Measurements from ENCODE around the gene GJB5.
"Not testable (repeated sequence)": the region's sequence is repeated elsewhere in the genome, so short reads cannot be mapped to it uniquely, and the experiment has no call there.

The GJB5 gene

GRCh38 chr1:34726861-34727260 is 28.0 kb upstream of the GJB5 start:
- no peak overlapping the region for H3K4me3 ChIP-seq (ENCODE audit: insufficient read depth, low read length, poor library complexity, severe bottlenecking)
- H3F3A ChIP-seq (ENCODE audit: insufficient read depth), result no peaks in the 10 kb centered on the region
- H4K20me1 ChIP-seq (ENCODE audit: low read depth, low read length), result no peaks in the 10 kb centered on the region
- H3K36me3 ChIP-seq (ENCODE audit: low read length), result no peaks in the 10 kb centered on the region
- TF ChIP-seq EZH2phosphoT487 (conservative IDR thresholded peaks at IDR 0.05; ENCODE audit: low read length) (no peak), CTCF (IDR thresholded peaks at IDR 0.05; ENCODE audit: insufficient read depth, low read length, poor library complexity, severe bottlenecking) (no peak)
- no peak overlapping the region for H3K9ac ChIP-seq (ENCODE audit: low read length)
- no peaks in the 10 kb centered on the region for H3K79me2 ChIP-seq (ENCODE audit: insufficient read depth, low read length)
- no peak overlapping the region for H3K4me2 ChIP-seq (ENCODE audit: low read depth, low read length, poor library complexity, severe bottlenecking)
- H3K9me2 ChIP-seq (replicated peaks; ENCODE audit: insufficient read depth, low read length), result no peaks in the 10 kb centered on the region
- no peak overlapping the region for H3K27ac ChIP-seq (ENCODE audit: low read depth, low read length)
- no peaks in the 10 kb centered on the region; the same call in 1 of the 2 replicates for H3K27me3 ChIP-seq (ENCODE audit: low read length)
- H3K9me3 ChIP-seq (ENCODE audit: insufficient read depth, low read length), result no peaks in the 10 kb centered on the region
- H2AFZ ChIP-seq (ENCODE audit: low read depth, low read length, severe bottlenecking), result no peak overlapping the region

DNA sequence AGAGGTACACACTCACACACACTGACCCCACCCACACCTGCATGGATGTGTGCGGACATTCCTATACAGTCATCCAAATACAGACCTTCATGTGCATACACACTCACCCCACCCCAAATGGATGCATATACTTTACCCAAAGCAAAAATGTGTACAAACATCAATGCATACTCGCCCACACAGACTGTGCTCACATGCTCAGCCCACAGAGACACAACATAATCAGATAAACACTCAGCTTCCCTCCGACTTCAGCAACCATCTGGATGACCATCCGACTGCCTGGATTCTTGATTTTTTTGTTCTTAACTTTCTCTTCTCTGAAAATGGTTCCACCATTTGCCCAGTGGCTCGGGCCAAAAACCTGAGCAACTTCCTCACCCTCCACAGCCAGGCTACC is 24.4 kb upstream of the GJB5 start:
- no peaks in the 10 kb centered on the region for H3K79me2 ChIP-seq (ENCODE audit: insufficient read depth, low read length)
- H3F3A ChIP-seq (ENCODE audit: insufficient read depth), result no peaks in the 10 kb centered on the region
- no peak overlapping the region for H2AFZ ChIP-seq (ENCODE audit: low read depth, low read length, severe bottlenecking)
- H3K36me3 ChIP-seq (ENCODE audit: low read length), result no peaks in the 10 kb centered on the region
- H4K20me1 ChIP-seq (ENCODE audit: low read depth, low read length), result no peaks in the 10 kb centered on the region
- no peak overlapping the region for H3K4me2 ChIP-seq (ENCODE audit: low read depth, low read length, poor library complexity, severe bottlenecking)
- no peak overlapping the region for H3K9ac ChIP-seq (ENCODE audit: low read length)
- TF ChIP-seq EZH2phosphoT487 (conservative IDR thresholded peaks at IDR 0.05; ENCODE audit: low read length) (no peak), CTCF (IDR thresholded peaks at IDR 0.05; ENCODE audit: insufficient read depth, low read length, poor library complexity, severe bottlenecking) (no peak)
- H3K27me3 ChIP-seq (ENCODE audit: low read length), result no peaks in the 10 kb centered on the region; the same call in 1 of the 2 replicates
- H3K9me2 ChIP-seq (replicated peaks; ENCODE audit: insufficient read depth, low read length), result no peaks in the 10 kb centered on the region
- H3K27ac ChIP-seq (ENCODE audit: low read depth, low read length), result no peak overlapping the region
- no peaks in the 10 kb centered on the region for H3K9me3 ChIP-seq (ENCODE audit: insufficient read depth, low read length)
- H3K4me3 ChIP-seq (ENCODE audit: insufficient read depth, low read length, poor library complexity, severe bottlenecking), result no peak overlapping the region

- not testable (repeated sequence) for H3K27me3 ChIP-seq (ENCODE audit: low read length); H3K4me2 ChIP-seq (ENCODE audit: low read depth, low read length, poor library complexity, severe bottlenecking); H3K79me2 ChIP-seq (ENCODE audit: insufficient read depth, low read length); H2AFZ ChIP-seq (ENCODE audit: low read depth, low read length, severe bottlenecking); H3K9me3 ChIP-seq (ENCODE audit: insufficient read depth, low read length); H3F3A ChIP-seq (ENCODE audit: insufficient read depth); H3K9ac ChIP-seq (ENCODE audit: low read length); H3K27ac ChIP-seq (ENCODE audit: low read depth, low read length); H3K9me2 ChIP-seq (replicated peaks; ENCODE audit: insufficient read depth, low read length); H4K20me1 ChIP-seq (ENCODE audit: low read depth, low read length); H3K4me3 ChIP-seq (ENCODE audit: insufficient read depth, low read length, poor library complexity, severe bottlenecking); H3K36me3 ChIP-seq (ENCODE audit: low read length)
Observed at GRCh38 chr1:34732831-34733230, 22.0 kb upstream of the GJB5 start.

DNA sequence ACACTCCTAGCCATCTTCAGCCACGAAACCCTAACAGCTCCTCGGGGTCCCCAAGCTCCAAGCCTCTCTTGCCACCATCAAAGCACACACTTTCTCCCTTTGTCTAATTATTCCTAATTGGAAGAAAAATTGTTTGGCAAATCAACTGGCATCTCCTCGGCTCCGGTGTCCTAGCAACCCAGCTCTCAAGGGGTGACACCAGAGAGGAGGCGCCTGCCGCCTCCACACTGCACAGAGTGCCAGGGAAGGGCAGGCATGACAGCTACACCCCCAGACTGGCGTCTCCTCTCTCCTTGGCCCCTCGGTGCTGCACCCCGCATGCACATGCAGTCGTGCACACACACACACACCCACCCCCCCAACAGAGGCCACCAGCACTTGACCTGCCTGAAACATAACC is 18.2 kb upstream of the GJB5 start:
- H3K79me2 ChIP-seq (ENCODE audit: insufficient read depth, low read length), result no peaks in the 10 kb centered on the region
- H2AFZ ChIP-seq (ENCODE audit: low read depth, low read length, severe bottlenecking), result no peak overlapping the region
- no peak overlapping the region for H3K4me3 ChIP-seq (ENCODE audit: insufficient read depth, low read length, poor library complexity, severe bottlenecking)
- no peaks in the 10 kb centered on the region for H3K9me3 ChIP-seq (ENCODE audit: insufficient read depth, low read length)
- no peaks in the 10 kb centered on the region for H4K20me1 ChIP-seq (ENCODE audit: low read depth, low read length)
- no peaks in the 10 kb centered on the region for H3K27me3 ChIP-seq (ENCODE audit: low read length)
- H3K9ac ChIP-seq (ENCODE audit: low read length), result no peak overlapping the region
- no peak overlapping the region for H3K4me2 ChIP-seq (ENCODE audit: low read depth, low read length, poor library complexity, severe bottlenecking)
- no peak overlapping the region for H3K27ac ChIP-seq (ENCODE audit: low read depth, low read length)
- TF ChIP-seq CTCF (IDR thresholded peaks at IDR 0.05; ENCODE audit: insufficient read depth, low read length, poor library complexity, severe bottlenecking) (no peak), EZH2phosphoT487 (conservative IDR thresholded peaks at IDR 0.05; ENCODE audit: low read length) (no peak)
- H3K36me3 ChIP-seq (ENCODE audit: low read length), result no peaks in the 10 kb centered on the region
- no peaks in the 10 kb centered on the region for H3F3A ChIP-seq (ENCODE audit: insufficient read depth)
- H3K9me2 ChIP-seq (replicated peaks; ENCODE audit: insufficient read depth, low read length), result no peaks in the 10 kb centered on the region

- not testable (repeated sequence) for H3K9me3 ChIP-seq (ENCODE audit: insufficient read depth, low read length); H2AFZ ChIP-seq (ENCODE audit: low read depth, low read length, severe bottlenecking); H3K36me3 ChIP-seq (ENCODE audit: low read length); H3K9ac ChIP-seq (ENCODE audit: low read length); H3K27me3 ChIP-seq (ENCODE audit: low read length); H4K20me1 ChIP-seq (ENCODE audit: low read depth, low read length); H3K9me2 ChIP-seq (replicated peaks; ENCODE audit: insufficient read depth, low read length); H3F3A ChIP-seq (ENCODE audit: insufficient read depth); H3K4me2 ChIP-seq (ENCODE audit: low read depth, low read length, poor library complexity, severe bottlenecking); H3K4me3 ChIP-seq (ENCODE audit: insufficient read depth, low read length, poor library complexity, severe bottlenecking); H3K27ac ChIP-seq (ENCODE audit: low read depth, low read length); H3K79me2 ChIP-seq (ENCODE audit: insufficient read depth, low read length)
Observed at GRCh38 chr1:34737236-34737635, 17.6 kb upstream of the GJB5 start.
